Heart right ventricle (tissue), 16 donors: ENCODE measurements around the gene BTG2. TPM values are rescaled to one million over a fixed set of nuclear protein-coding genes. Genes with fewer than 3 reads are reported as not detected.

Source experiments
- ATAC-seq, 8 donors: fragments of 200-7000 bp; cut with Tn5 transposase; one replicate each; pipeline ENCODE4 v1.9.1; 2020; ENCODE audit warnings: mild to moderate bottlenecking in 8 of 8, moderate library complexity in 8 of 8, moderate number of reproducible peaks in 1 of 8
- DNase-seq, 2 donors: peaks; one replicate each; pipeline ENCODE4 v3.0.0-alpha.2; 2020
- H3K27ac ChIP-seq, 10 donors: fragments of 200-600 bp; sonication (generic) in 2 of 10; one replicate each; pipeline versions ENCODE4 v1.5.0 to v1.8.0; 2020 to 2022; ENCODE audit warnings: mild to moderate bottlenecking in 3 of 10
- H3K27me3 ChIP-seq, 7 donors: fragments of 200-600 bp; one replicate each; pipeline ENCODE4 v1.8.0; 2021 to 2022; ENCODE audit warnings: mild to moderate bottlenecking in 2 of 7
- H3K36me3 ChIP-seq, 9 donors: fragments of 200-600 bp; sonication (generic) in 1 of 9; one replicate each; pipeline versions ENCODE4 v1.5.0 to v1.8.0; 2020 to 2022; ENCODE audit warnings: mild to moderate bottlenecking in 2 of 9
- H3K4me1 ChIP-seq, 9 donors: fragments of 200-600 bp; sonication (generic) in 1 of 9; one replicate each; pipeline versions ENCODE4 v1.5.0 to v1.8.0; 2020 to 2022; ENCODE audit warnings: mild to moderate bottlenecking in 4 of 9
- H3K4me3 ChIP-seq, 10 donors: fragments of 200-600 bp; sonication (generic) in 2 of 10; one replicate each; pipeline versions ENCODE4 v1.5.0 to v1.8.0; 2020 to 2022; ENCODE audit warnings: mild to moderate bottlenecking in 7 of 10, moderate library complexity in 2 of 10
- H3K9me3 ChIP-seq, 11 donors: fragments of 200-600 bp in 10 of 11; sonication (generic) in 2 of 11; one replicate each; pipeline versions ENCODE4 v1.5.0 to v1.8.0; 2013 to 2022; ENCODE audit warnings: mild to moderate bottlenecking in 2 of 11, control low read depth in 1 of 11, moderate library complexity in 1 of 11
- WGBS, 2 donors: extraction: QIAGEN DNeasy Blood & Tissue Kit; methylation state at CpG; one replicate each; pipeline ENCODE4 v1.1.7; 2013; ENCODE audit warnings: inconsistent platforms in 1 of 2; 5-methylcytosine and 5-hydroxymethylcytosine counted together
- intact Hi-C, 10 donors: fragments of 100-400 bp; cut with DNase I; formaldehyde crosslinking; loops; one replicate each; pipeline versions ENCODE4 v1.11.1 to v1.14.2; 2022
- polyA plus RNA-seq, 2 donors: library from polyadenylated mRNA; stranded (reverse); fragments of 200-250 nt; gene quantifications; one replicate each; pipeline ENCODE4 v1.2.3, GENCODE V29; 2013
- total RNA-seq, 10 donors: library from RNA; stranded (reverse); fragmentation: NEBNext Ultra II Directional in 3 of 10; extraction: Animal tissue kit (Norgen Biotek cat#: 25700) in 3 of 10; gene quantifications; one replicate each; pipeline versions ENCODE4 v1.2.1 to v1.2.4, GENCODE V29; 2021 to 2023
- TF ChIP-seq, protein P1 (sequence below), 9 donors: fragments of 200-600 bp; sonication (generic) in 2 of 9; IDR thresholded peaks; one replicate each; pipeline versions ENCODE4 v1.5.0 to v1.8.0; 2021 to 2022; ENCODE audit warnings: antibody characterized with exemption in 9 of 9, mild to moderate bottlenecking in 5 of 9, moderate library complexity in 1 of 9
- donor health status: Arrhythmogenic right ventricular cardiomyopathy.
- donor health status: ischemic (EF 13 %, LVEDD 7.1; RV severe dilation, severe dysfunction).
- donor health status: healthy with polysubstance abuse.
- donor health status: DM: no; HTN: yes; CAD: no.
- donor health status: DM: no; HTN: no; CAD: no.
- donor health status: ischemic (EF 25% LVEDD 6.9; RV normal size, moderate dysfunction).
- donor health status: ischemic (EF 25% LVEDD 5.7; RV mildly dilated, moderate dysfunction).
- donor health status: healthy.
- donor health status: DM: yes; HTN: yes; CAD: no.
- donor health status: Ischemic cardiomyopathy.
- donor health status: ischemic (EF 35%, LVEDD 5.7; RV mildly dilated, moderate dysfunction).
- donor health status: nonischemic (EF 11% LVEDD 7.7; RV severe dilation, severe dysfunction).
- donor health status: DM: yes; HTN: yes; CAD: no.
- donor health status: PGD.
- donor health status: ischemic (EF 29% LVEDD 5.4; RV normal size, mild dysfunction).
- donor health status: nonischemic (EF 23%, LVEDD 6.1; RV moderate dilation, normal function).

BTG2 gene
- total and polyA plus RNA-seq, 12 donors = 26.4 to 349 (median 54.2) TPM

- intact Hi-C loops = loop anchor here in 9 of 10 donors (2.0 to 10.0 kb wide), 9 partner anchors 35 to 423 kb away; partner anchors contain the start of gene BTG2 (in 2 of the 9)
- peaks cover 13 to 69% (median 58%) of the 10 kb centered on the region in 9 donors for H3K4me1 ChIP-seq
- H3K4me3 ChIP-seq = no peak overlapping the region
- H3K27ac ChIP-seq = peak overlapping the region in 1 of 10 donors; percentile 68
- no peaks in the 10 kb centered on the region for H3K36me3 ChIP-seq
- H3K27me3 ChIP-seq = no peaks in the 10 kb centered on the region
- WGBS, 2 donors = 72 to 73% methylated on average over 6 of the region's 6 CpGs
- ATAC-seq (no peak), DNase-seq (no peak)
- no peaks in the 10 kb centered on the region for H3K9me3 ChIP-seq
- TF ChIP-seq, protein P1, sequence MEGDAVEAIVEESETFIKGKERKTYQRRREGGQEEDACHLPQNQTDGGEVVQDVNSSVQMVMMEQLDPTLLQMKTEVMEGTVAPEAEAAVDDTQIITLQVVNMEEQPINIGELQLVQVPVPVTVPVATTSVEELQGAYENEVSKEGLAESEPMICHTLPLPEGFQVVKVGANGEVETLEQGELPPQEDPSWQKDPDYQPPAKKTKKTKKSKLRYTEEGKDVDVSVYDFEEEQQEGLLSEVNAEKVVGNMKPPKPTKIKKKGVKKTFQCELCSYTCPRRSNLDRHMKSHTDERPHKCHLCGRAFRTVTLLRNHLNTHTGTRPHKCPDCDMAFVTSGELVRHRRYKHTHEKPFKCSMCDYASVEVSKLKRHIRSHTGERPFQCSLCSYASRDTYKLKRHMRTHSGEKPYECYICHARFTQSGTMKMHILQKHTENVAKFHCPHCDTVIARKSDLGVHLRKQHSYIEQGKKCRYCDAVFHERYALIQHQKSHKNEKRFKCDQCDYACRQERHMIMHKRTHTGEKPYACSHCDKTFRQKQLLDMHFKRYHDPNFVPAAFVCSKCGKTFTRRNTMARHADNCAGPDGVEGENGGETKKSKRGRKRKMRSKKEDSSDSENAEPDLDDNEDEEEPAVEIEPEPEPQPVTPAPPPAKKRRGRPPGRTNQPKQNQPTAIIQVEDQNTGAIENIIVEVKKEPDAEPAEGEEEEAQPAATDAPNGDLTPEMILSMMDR (IDR thresholded peaks at IDR 0.05) = no peak
These were observed 33.2 kb upstream of the BTG2 start for GRCh38 chr1:203271962-203272632.

DNA sequence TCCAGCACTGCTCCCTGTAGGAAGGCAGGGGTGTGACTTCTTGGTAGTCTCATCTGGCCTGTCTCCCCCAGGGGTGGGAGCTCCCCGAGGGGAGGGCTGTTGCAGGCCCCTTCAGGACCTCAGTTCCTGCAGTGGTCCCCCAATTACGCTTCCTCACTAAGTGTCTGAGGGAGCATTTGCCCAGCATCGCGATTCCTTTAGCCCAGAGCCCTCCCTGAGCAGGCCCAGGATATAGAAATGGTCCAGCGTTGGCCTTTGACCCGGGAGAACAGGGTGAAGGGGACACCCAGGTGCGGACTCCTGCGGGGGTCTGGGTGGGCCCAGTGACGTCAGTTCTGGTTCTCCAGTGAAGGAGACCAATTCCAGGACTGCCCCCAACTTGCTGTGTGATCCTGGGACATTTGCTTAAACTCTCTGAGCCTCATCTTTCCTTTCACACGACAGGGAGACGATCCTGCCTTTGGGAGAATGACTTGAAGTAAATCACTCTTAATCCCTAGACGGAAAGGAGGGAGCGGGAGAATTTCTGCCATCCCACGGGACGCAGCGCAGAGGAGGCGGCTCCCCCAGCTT lies 32.6 kb upstream of the BTG2 start:
- ATAC-seq = no peak
- Histone ChIP-seq H3K36me3 (no peaks in the 10 kb centered on the region), H3K4me3 (peak overlapping the region in 7 of 10 donors; percentile 17 to 47 (median 42)), H3K27ac (peak overlapping the region in 7 of 10 donors; percentile 21 to 94 (median 69)), H3K9me3 (no peaks in the 10 kb centered on the region), H3K27me3 (no peaks in the 10 kb centered on the region), H3K4me1 (peaks cover 17 to 74% (median 62%) of the 10 kb centered on the region in 9 donors)
- intact Hi-C loops = loop anchor here in 9 of 10 donors (1.0 to 10.0 kb wide), 13 partner anchors 33 to 422 kb away; partner anchors contain the start of gene BTG2 (in 3 of the 9)
- DNase-seq = no peak
- 26 to 28% methylated on average over 17 of the region's 17 CpGs for WGBS, 2 donors
- TF ChIP-seq, protein P1 (IDR thresholded peaks at IDR 0.05) = no peak

GRCh38 chr1:203273206-203273868 lies 32.0 kb upstream of the BTG2 start:
- intact Hi-C loops = loop anchor here in 9 of 10 donors (1.0 to 10.0 kb wide), 13 partner anchors 32 to 421 kb away; partner anchors contain the start of gene BTG2 (in 3 of the 9)
- Histone ChIP-seq H3K27ac (peak overlapping the region; percentile 26 to 94 (median 72)), H3K9me3 (no peaks in the 10 kb centered on the region), H3K4me1 (peaks cover 18 to 77% (median 66%) of the 10 kb centered on the region in 9 donors), H3K36me3 (no peaks in the 10 kb centered on the region), H3K27me3 (no peaks in the 10 kb centered on the region), H3K4me3 (peak overlapping the region in 8 of 10 donors; percentile 17 to 47 (median 42))
- WGBS, 2 donors = 15 to 20% methylated on average over 32 of the region's 32 CpGs
- ATAC-seq = peak; percentile 59 to 82 (median 74)
- peak; percentile 86 to 88 for DNase-seq
- TF ChIP-seq, protein P1 (IDR thresholded peaks at IDR 0.05) = peak; percentile 95 to 99 (median 98)
